Pancreas (tissue), 10 donors: Measurements from ENCODE around the gene CCL3. TPM values are rescaled to one million over a fixed set of nuclear protein-coding genes. Genes with fewer than 3 reads are reported as not detected.
A peak's percentile ranks its signal among the peaks of the same experiment; 100 is the strongest.
"Not testable (repeated sequence)": the region's sequence is repeated elsewhere in the genome, so short reads cannot be mapped to it uniquely, and the experiment has no call there.

Experiments
- ATAC-seq, 4 donors: fragments of 200-7000 bp; cut with Tn5 transposase; one replicate each; pipeline versions ENCODE4 v1.8.0 to v1.9.1; 2020; ENCODE audit warnings: mild to moderate bottlenecking in 4 of 4, moderate library complexity in 4 of 4
- DNase-seq, 6 donors: peaks; one replicate each; pipeline ENCODE4 v3.0.0-alpha.2; 2020
- FAIRE-seq: peaks from 2 replicates; lab custom pipeline; 2012; peaks lifted over from hg19 to GRCh38; lab: Jason Lieb, UNC
- H3K27ac ChIP-seq, 4 donors: fragments of 200-600 bp; sonication (generic); 1 replicate in 3 of 4; 2 replicates in 1 of 4; pipeline versions ENCODE4 v1.5.0 to v1.8.0; 2020
- H3K27me3 ChIP-seq, 4 donors: fragments of 200-600 bp; one replicate each; pipeline ENCODE4 v1.8.0; 2021
- H3K36me3 ChIP-seq, 3 donors: fragments of 200-600 bp; sonication (generic) in 1 of 3; one replicate each; pipeline versions ENCODE4 v1.5.0 to v1.8.0; 2020 to 2021
- H3K4me1 ChIP-seq, 3 donors: fragments of 200-600 bp; one replicate each; pipeline ENCODE4 v1.8.0; 2021
- H3K4me3 ChIP-seq, 4 donors: fragments of 200-600 bp; sonication (generic) in 2 of 4; one replicate each; pipeline versions ENCODE4 v1.5.0 to v1.8.0; 2020 to 2021
- H3K9me3 ChIP-seq, 4 donors: fragments of 200-600 bp; one replicate each; pipeline ENCODE4 v1.8.0; 2021
- WGBS, 2 donors: extraction: QIAGEN DNeasy Blood & Tissue Kit; methylation state at CpG; one replicate each; pipeline ENCODE4 v1.1.7; 2013; 5-methylcytosine and 5-hydroxymethylcytosine counted together
- intact Hi-C, 3 donors: fragments of 100-400 bp; cut with DNase I; formaldehyde crosslinking; loops; one replicate each; pipeline versions ENCODE4 v1.11.1 to v1.14.2; 2022
- polyA plus RNA-seq, 2 donors: library from polyadenylated mRNA; stranded (reverse); fragments of 200-250 nt; gene quantifications; one replicate each; pipeline ENCODE4 v1.2.3, GENCODE V29; 2013
- total RNA-seq, 6 donors: library from RNA; stranded (reverse); fragmentation: NEBNext Ultra II Directional in 4 of 6; extraction: Animal tissue kit (Norgen Biotek cat#: 25700) in 4 of 6; gene quantifications; one replicate each; pipeline versions ENCODE4 v1.2.1 to v1.2.4, GENCODE V29; 2021 to 2023
- TF ChIP-seq, protein P1 (sequence below), 4 donors: fragments of 200-600 bp; sonication (generic) in 3 of 4; IDR thresholded peaks; one replicate each; pipeline versions ENCODE4 v1.5.0 to v1.8.0; 2021; ENCODE audit warnings: antibody characterized with exemption in 4 of 4
- donor health status: healthy with polysubstance abuse.
- donor health status: DM: no; HTN: no; CAD: no; lungs with moderate emphysema.
- donor health status: DM: no; HTN: no; CAD: no.
- donor health status: control.
- donor health status: control.
- donor health status: Bipolar disorder and iron deficiency.
- donor health status: DM: yes; HTN: yes; CAD: no.
- donor health status: DM: no; HTN: no; CAD: no.
- donor health status: DM: no; HTN: no; CAD: no.
- donor health status: DM: yes; HTN: yes; CAD: no.

CCL3 gene
- total and polyA plus RNA-seq, 8 donors, result 0.28 to 3.5 (median 0.99) TPM

DNA sequence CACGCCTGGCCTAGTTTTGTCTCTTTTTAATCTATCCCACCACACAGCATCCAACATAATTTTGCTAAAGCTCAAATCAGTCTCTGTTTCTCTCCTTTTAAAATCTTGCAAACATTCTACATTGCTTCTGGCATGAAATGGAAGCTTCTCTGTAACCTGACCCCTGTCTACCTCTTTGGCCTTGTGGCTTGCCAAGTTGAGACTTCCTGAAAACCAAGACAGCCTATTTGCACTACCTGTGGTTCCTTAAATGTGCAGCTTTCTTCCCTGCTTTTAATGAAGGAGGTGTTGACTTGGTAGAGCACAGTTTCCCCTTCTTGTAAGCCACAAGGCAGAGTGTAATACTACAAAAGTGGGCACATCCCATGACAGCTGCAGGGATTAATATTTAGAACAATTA lies 6.0 kb upstream of the CCL3 start:
- TF ChIP-seq, protein P1, sequence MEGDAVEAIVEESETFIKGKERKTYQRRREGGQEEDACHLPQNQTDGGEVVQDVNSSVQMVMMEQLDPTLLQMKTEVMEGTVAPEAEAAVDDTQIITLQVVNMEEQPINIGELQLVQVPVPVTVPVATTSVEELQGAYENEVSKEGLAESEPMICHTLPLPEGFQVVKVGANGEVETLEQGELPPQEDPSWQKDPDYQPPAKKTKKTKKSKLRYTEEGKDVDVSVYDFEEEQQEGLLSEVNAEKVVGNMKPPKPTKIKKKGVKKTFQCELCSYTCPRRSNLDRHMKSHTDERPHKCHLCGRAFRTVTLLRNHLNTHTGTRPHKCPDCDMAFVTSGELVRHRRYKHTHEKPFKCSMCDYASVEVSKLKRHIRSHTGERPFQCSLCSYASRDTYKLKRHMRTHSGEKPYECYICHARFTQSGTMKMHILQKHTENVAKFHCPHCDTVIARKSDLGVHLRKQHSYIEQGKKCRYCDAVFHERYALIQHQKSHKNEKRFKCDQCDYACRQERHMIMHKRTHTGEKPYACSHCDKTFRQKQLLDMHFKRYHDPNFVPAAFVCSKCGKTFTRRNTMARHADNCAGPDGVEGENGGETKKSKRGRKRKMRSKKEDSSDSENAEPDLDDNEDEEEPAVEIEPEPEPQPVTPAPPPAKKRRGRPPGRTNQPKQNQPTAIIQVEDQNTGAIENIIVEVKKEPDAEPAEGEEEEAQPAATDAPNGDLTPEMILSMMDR (IDR thresholded peaks at IDR 0.05), result no peak
- Histone ChIP-seq H3K27me3 (no peaks in the 10 kb centered on the region), H3K36me3 (no peaks in the 10 kb centered on the region), H3K4me3 (no peak overlapping the region), H3K4me1 (no peaks in the 10 kb centered on the region), H3K9me3 (no peaks in the 10 kb centered on the region), H3K27ac (no peak overlapping the region)
- intact Hi-C loops, result no loop called here
- no peak for FAIRE-seq
- no peak for DNase-seq
- WGBS, 2 donors, result 97 to 100% methylated on average over 1 of the region's 1 CpG
- no peak for ATAC-seq

- Histone ChIP-seq H3K4me1 (no peaks in the 10 kb centered on the region), H3K9me3 (no peaks in the 10 kb centered on the region), H3K36me3 (no peaks in the 10 kb centered on the region), H3K27ac (no peak overlapping the region), H3K27me3 (no peaks in the 10 kb centered on the region), H3K4me3 (no peak overlapping the region)
- no peak for DNase-seq
- 85 to 92% methylated on average over 7 of the region's 7 CpGs for WGBS, 2 donors
- no peak for ATAC-seq
- intact Hi-C loops, result no loop called here
- FAIRE-seq, result no peak
- TF ChIP-seq, protein P1 (IDR thresholded peaks at IDR 0.05), result no peak
Measured at GRCh38 chr17:36094746-36095145, 4.8 kb upstream of the CCL3 start.

DNA sequence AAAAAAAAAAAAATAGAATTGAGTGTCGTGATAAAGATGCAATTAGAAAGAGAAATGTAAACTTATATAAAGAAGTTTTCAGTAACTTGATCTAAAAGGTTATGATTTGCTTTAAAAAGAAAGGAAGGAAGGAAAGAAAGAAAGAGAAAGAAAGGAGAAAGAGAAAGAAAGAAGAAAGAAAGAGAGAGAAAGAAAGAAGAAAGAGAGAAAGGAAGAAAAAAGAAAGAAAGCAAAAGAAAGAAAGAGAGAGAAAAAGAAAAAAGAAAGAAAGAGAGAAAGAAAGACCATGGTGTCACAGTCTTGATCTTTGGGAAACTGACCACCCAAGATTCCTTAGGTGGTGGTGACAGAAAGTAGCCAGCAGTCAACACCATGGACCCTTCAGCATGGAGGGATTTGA lies 4.3 kb upstream of the CCL3 start:
- H3K36me3 ChIP-seq, result no peaks in the 10 kb centered on the region
- no peak for DNase-seq

DNA sequence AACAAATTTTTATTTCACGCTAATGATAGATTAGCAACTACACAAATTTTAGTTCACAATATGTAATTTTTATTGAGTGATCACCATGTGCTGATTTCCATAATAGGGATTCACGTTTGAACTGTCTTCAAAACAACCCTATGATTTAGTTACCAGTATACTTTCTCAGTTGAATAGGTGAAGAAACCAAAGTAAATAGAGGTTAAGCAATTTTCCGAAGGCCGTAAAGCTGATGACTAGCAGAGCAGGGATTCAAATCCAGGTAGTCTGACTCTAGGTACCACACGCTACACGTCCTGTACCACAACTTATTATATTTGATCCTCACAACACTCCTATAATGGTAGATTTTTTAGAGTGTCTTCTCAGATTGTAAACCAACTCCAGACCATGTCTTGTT lies 2.8 kb upstream of the CCL3 start:
- intact Hi-C loops, FAIRE-seq, DNase-seq, H3K36me3 ChIP-seq, ATAC-seq, H3K4me1 ChIP-seq, H3K27me3 ChIP-seq, H3K4me3 ChIP-seq, H3K27ac ChIP-seq, H3K9me3 ChIP-seq: not testable (repeated sequence)
- 64 to 70% methylated on average over 6 of the region's 6 CpGs for WGBS, 2 donors

More for the DNA sequence above, 4.3 kb upstream of the CCL3 start:
- no peaks in the 10 kb centered on the region for H3K4me1 ChIP-seq
- intact Hi-C loops, result no loop called here
- TF ChIP-seq, protein P1 (IDR thresholded peaks at IDR 0.05), result no peak
- ATAC-seq (no peak), FAIRE-seq (no peak)
- WGBS, 2 donors, result 71 to 83% methylated on average over 1 of the region's 1 CpG
- H3K27me3 ChIP-seq, result no peaks in the 10 kb centered on the region
- H3K27ac ChIP-seq, result no peak overlapping the region
- no peak overlapping the region for H3K4me3 ChIP-seq
- no peaks in the 10 kb centered on the region for H3K9me3 ChIP-seq

- no peaks in the 10 kb centered on the region for H3K9me3 ChIP-seq
- H3K4me1 ChIP-seq, result no peaks in the 10 kb centered on the region
- ATAC-seq, result peak in 1 of 4 donors; percentile 9
- WGBS, 2 donors, result 48 to 64% methylated on average over 4 of the region's 4 CpGs
- intact Hi-C loops, result no loop called here
- FAIRE-seq, result no peak
- no peak overlapping the region for H3K4me3 ChIP-seq
- no peak for DNase-seq
- H3K27ac ChIP-seq, result no peak overlapping the region
- TF ChIP-seq, protein P1 (IDR thresholded peaks at IDR 0.05), result no peak
- no peaks in the 10 kb centered on the region for H3K36me3 ChIP-seq
- no peaks in the 10 kb centered on the region for H3K27me3 ChIP-seq
Measured at GRCh38 chr17:36092230-36092629, 2.3 kb upstream of the CCL3 start.
